Cortex of kidney (tissue), 1 donor: ENCODE data around the gene ASB10.

Experiments
- DNase-seq: peaks from one replicate; lab custom pipeline; 2025; lab: John Stamatoyannopoulos, UW

The ASB10 gene

GRCh38 chr7:151210087-151210854 lies 23.2 kb upstream of the ASB10 start, which contains the start of gene H2BK1:
TSS of gene H2BK1 (minus strand) at chr7:151210488. CDS start at chr7:151210318, 170 bp downstream.
- DNase-seq = no peak

DNA sequence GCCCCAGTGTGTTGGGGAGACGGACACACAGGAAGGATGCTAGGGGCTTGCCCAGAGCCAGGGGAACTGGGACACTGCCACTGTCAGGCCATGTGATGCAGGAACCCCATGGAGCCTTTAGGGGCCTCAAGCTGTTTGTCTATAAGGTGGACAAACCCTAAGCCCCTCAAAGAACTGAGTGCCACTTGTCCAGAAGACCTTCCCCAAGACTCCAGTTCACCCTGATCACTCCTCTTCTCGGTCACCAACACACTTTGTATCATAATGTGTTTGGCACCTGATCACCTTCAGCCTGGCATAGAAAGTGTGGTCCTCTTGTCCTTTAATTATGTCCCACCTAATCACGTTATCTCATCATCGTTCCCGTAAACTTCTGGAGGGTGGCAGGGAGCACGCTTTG lies 22.5 kb upstream of the ASB10 start:
- DNase-seq = no peak

DNA sequence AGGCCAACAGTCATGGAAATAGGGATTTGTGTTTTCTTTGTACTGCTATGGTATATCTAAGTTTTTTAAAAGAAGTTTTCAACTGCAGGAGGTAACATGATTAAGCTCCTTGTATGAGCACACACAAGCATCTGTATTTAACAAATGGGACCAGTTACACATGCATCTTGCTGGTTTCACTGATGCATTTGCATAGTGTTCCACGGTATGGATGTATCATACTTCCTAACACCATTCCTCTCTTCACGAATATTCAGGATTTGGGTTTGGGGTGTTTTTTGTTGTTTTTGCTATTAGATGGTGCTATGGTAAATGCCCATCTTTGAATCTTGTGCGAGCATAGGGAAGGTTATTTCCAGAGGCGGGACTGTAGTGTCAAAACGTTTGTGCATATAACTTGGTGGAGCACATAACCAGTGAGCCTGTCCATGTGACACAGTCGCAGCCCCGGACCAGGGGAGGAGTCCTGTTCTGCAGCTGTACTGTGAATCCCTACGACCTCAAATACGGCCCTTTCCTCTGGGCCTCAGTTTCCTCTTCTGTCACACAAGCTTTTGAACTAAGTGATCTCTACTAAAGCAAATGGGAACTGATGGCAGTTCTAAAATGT lies 21.3 kb upstream of the ASB10 start:
- no peak for DNase-seq

DNA sequence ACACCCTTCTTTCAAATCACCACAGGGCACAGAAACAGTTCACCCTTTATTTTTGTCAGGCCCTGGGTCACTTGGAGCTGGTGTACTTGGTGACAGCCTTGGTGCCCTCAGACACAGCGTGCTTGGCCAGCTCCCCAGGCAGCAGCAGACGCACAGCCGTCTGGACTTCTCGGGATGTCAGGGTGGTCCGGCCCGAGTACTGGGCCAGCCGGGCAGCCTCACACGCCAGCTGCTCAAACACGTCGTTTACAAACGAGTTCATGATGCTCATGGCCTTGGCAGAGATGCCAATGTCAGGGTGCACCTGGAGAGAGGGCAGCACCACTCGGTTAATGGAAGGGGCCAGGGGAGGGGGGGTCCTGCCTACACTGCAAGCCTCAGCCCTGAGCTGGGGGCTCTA lies 20.8 kb upstream of the ASB10 start:
- DNase-seq = no peak

GRCh38 chr7:151207315-151207714 lies 20.3 kb upstream of the ASB10 start:
- no peak for DNase-seq

GRCh38 chr7:151206914-151207313 lies 19.9 kb upstream of the ASB10 start:
- DNase-seq = no peak

DNA sequence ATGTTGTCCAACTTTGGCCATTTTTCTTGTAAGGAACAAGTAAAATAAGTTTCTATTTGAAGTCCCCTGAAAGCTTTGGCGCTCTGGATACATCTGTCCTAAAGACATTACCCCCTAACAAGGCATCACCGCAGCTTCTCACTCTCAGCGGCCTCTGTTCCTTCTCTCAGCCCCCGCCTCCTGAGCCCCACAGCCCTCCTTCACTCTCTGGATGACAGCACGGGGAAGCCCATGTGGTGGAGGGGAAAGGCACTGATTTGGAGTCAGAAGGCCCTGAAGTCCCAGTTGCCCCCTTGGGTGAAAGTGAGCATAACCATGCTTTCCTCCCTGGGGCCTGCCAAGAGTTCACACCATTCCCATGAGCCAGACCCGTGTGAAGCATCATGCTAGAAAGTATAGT lies 18.7 kb upstream of the ASB10 start:
- no peak for DNase-seq

- DNase-seq = no peak
Observed at GRCh38 chr7:151204383-151205032, 17.5 kb upstream of the ASB10 start.

DNA sequence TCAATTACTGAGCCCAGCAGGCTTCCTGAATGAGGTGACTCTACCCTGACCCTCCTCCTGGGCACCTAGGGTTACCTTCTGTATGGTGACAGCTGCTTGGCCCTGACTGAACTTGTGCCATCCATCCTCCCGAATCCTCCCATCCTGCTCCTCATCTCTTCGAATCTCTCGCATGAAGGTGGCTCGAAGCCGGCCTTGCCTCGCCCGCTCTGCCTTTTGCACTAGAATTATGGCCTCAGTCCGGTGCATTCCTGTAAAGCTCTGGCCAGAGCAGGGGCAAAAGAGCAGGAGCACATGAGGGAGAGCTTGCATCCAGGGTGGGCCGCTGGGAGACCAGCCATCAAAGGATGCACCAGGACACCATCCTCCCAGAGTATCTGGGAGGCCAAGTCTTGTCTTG lies 15.8 kb upstream of the ASB10 start:
- no peak for DNase-seq

GRCh38 chr7:151201751-151202150 lies 14.7 kb upstream of the ASB10 start:
- no peak for DNase-seq

GRCh38 chr7:151201344-151201743 lies 14.3 kb upstream of the ASB10 start:
- DNase-seq = no peak

GRCh38 chr7:151198945-151199848 lies 12.1 kb upstream of the ASB10 start:
- DNase-seq = no peak

DNA sequence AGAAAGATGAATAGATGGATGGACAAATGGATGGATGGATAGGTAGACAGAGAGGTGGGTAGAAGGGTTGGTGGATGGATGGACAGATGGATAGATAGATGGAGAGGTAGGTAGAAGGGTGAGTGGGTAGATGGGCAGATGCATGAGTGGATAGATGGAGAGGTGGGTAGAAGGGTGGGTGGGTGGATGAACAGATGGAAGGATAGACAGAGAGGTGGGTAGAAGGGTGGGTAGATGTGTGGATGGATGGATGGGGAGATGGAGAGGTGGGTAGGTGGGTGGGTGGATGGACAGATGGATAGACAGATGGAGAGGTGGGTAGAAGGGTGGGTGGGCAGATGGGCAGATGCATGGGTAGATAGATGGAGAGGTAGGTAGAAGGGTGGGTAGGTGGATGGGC lies 10.9 kb upstream of the ASB10 start:
- DNase-seq = no peak

DNA sequence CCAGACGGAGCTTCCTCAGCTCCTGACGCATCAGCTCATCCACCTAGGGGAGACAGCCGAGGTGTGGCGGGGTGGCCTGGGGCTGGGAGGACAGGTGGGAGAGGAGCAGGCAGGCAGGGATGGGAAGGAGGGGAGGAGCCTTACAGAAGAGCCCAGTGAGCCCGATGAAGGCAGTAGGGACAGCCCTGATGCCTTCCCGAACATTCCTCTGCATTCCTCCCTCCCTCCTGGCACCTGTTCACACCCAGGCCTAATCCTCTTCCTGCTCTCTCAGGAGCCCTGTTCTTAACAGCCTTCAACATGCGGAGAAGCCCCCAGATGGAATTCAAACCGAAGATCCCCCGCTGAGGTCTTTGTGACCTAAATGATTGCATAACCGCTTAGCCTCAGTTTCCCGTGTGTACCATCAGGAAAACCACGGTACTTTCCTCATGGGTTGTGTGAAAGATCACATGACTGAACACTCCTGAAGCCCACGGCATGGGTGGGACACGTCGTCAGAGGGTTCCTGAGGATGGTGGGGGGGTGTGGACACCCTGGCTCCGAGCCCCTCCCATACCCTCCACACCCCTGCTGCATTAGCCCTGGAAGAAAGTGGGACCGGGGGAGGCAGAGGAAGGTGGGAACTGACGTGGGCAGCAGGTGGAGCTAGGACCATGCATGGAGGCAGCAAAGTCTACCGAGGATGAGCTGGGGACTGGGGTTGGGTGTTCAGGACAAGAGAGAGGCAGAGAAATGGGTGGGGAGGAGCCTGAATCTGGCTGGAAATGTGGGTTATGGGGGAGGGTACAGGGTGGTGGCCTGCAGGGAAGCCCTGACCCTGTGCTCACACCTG lies 8.8 kb upstream of the ASB10 start:
- no peak for DNase-seq

- DNase-seq = no peak
Observed at GRCh38 chr7:151194188-151194587, 7.1 kb upstream of the ASB10 start.

DNA sequence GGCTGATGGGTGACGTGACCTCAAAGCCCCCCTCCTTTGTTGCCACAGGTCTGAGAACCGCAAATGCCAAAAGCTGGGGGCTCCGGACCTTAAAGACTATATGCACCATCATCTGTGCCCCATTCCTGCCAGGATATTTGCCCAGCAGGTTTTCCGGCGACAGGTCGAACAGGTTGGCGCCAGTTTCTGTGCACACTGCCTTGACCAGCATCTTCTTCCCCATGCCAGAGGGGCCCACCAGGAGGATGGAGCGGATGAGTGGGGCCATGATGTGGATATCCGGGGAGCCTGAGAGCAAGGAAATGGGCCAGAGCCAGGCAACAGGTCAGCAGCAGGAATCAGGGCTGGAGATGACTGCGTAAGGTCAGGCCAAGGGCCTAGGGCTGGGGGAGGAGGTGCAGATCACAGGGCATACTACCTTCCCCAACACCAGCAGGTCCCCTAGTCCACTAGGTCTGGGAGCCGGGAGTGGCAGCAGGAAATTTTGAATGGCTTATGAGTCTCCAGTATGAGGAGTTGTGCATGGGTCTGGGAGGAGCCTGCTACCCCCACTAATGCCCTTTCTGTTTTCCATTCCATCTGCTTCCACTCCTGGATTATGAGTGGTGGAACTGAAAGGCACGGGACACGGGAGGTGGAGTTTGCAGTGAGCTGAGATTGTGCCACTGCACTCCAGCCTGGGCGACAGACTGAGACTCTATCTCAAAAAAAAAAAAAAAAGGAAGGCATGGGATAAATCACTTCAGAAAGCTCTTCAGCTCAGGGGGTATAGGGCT lies 6.3 kb upstream of the ASB10 start:
- DNase-seq = no peak

DNA sequence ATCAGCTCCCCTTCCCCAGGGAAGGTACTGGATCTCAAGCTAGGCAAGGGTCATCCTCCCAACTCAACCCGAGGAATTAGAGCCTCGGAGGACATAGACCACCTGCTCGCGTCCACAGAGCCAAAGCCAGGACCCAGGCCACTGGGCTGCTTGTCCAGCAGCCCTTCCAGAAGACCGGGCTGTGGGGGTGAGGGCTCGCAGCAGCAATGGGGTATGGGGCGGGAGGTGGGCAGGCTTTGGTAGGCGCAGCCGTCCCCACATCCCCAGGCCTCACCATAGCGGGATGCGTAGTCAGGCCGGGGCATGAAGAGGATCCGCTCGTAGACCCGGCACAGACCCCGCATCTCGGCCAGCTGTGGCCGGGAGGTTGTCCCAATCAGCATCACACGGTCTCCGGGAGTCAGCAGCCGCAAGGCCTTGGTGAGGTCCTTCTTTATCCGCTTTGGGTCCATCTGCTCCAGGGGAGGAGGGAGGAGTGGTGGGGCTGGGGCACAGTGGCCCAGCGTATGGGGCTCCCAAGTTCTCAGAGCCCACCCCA lies 5.0 kb upstream of the ASB10 start:
- no peak for DNase-seq

GRCh38 chr7:151191544-151191943 lies 4.5 kb upstream of the ASB10 start:
- DNase-seq = no peak

DNA sequence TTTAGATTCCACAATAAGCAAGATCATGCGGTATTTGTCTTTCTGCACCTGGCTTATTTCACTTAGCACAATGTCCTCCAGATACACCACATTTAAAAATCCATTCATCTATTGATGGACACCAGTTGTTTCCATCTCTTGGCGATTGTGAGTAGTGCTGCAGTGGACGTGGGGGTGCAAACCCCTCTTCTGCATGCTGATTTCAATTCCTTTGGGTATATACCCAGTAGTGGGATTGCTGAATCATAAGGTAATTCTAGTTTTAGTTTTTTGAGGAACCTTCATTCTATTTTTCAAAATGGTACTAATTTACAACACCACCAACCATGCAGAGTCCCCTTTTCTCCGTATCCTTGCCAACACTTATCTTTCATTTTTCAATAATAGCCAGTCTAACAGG lies 2.0 kb upstream of the ASB10 start:
- no peak for DNase-seq

- DNase-seq = no peak
Observed at GRCh38 chr7:151188252-151188542, 1.1 kb upstream of the ASB10 start.
